ENCODE data around the gene PER2.
"Not testable (repeated sequence)": the region's sequence is repeated elsewhere in the genome, so short reads cannot be mapped to it uniquely, and the experiment has no call there.

The PER2 gene

GRCh38 chr2:238288650-238289573, 502 bp upstream of the PER2 start:
- peak; percentile 99 for DNase-seq

- no peak for DNase-seq
These were observed 1.2 kb downstream of the PER2 start for GRCh38 chr2:238286987-238287736.

GRCh38 chr2:238286551-238286950, 1.9 kb downstream of the PER2 start:
- no peak for DNase-seq

- DNase-seq: no peak
These were observed 2.3 kb downstream of the PER2 start for GRCh38 chr2:238286095-238286494.

GRCh38 chr2:238285653-238286082, 2.7 kb downstream of the PER2 start:
- DNase-seq: no peak

- DNase-seq: no peak
These were observed 3.5 kb downstream of the PER2 start for GRCh38 chr2:238284802-238285515.

- DNase-seq: no peak
These were observed 5.3 kb downstream of the PER2 start for GRCh38 chr2:238282861-238283738.

- no peak for DNase-seq
These were observed 6.5 kb downstream of the PER2 start for GRCh38 chr2:238281826-238282480.

- no peak for DNase-seq
These were observed 8.2 kb downstream of the PER2 start for GRCh38 chr2:238280083-238280825.

- no peak for DNase-seq
These were observed 9.1 kb downstream of the PER2 start for GRCh38 chr2:238279324-238279682.

GRCh38 chr2:238278626-238279323, 9.6 kb downstream of the PER2 start:
- no peak for DNase-seq

GRCh38 chr2:238277695-238278094, 10.7 kb downstream of the PER2 start:
- DNase-seq: no peak

GRCh38 chr2:238274152-238274865, 14.1 kb downstream of the PER2 start:
- no peak for DNase-seq

- DNase-seq: not testable (repeated sequence)
These were observed 15.0 kb downstream of the PER2 start for GRCh38 chr2:238273433-238273832.

GRCh38 chr2:238272156-238272555, 16.3 kb downstream of the PER2 start:
- DNase-seq: no peak

- DNase-seq: not testable (repeated sequence)
These were observed 16.7 kb downstream of the PER2 start for GRCh38 chr2:238271686-238272085.

GRCh38 chr2:238271061-238271554, 17.3 kb downstream of the PER2 start:
- DNase-seq: no peak

GRCh38 chr2:238270606-238271005, 17.8 kb downstream of the PER2 start:
- no peak for DNase-seq

- DNase-seq: no peak
These were observed 18.7 kb downstream of the PER2 start for GRCh38 chr2:238269741-238270140.
